ENCODE data around the gene CBFA2T2.

Gene CBFA2T2

GRCh38 chr20:33576432-33577125, 86.7 kb downstream of the CBFA2T2 start:
- no peaks in the 10 kb centered on the region for H3K27me3 ChIP-seq (ENCODE audit: insufficient read depth, low read length, poor library complexity, severe bottlenecking)
- no peak overlapping the region for H2AFZ ChIP-seq (ENCODE audit: low read length)
- H3K9me2 ChIP-seq (replicated peaks; ENCODE audit: low read depth, low read length): no peaks in the 10 kb centered on the region
- H4K20me1 ChIP-seq (ENCODE audit: insufficient read depth, low read length, poor library complexity, severe bottlenecking): no peaks in the 10 kb centered on the region
- H3K79me2 ChIP-seq (ENCODE audit: insufficient read depth, low read length): peaks cover 13% of the 10 kb centered on the region; the same call in 1 of the 2 replicates
- no peak overlapping the region for H3K4me3 ChIP-seq (ENCODE audit: low read length, poor library complexity, severe bottlenecking)
- TF ChIP-seq EZH2phosphoT487 (IDR thresholded peaks at IDR 0.05; ENCODE audit: borderline replicate concordance) (no peak), CTCF (conservative IDR thresholded peaks at IDR 0.05; ENCODE audit: low read length) (no peak; the same call in 1 of the 2 replicates)
- H3F3A ChIP-seq (ENCODE audit: low read depth): no peaks in the 10 kb centered on the region
- no peaks in the 10 kb centered on the region for H3K36me3 ChIP-seq (ENCODE audit: insufficient read depth, low read length)
- H3K4me2 ChIP-seq (ENCODE audit: low read depth, low read length, poor library complexity, severe bottlenecking): no peak overlapping the region
- no peak overlapping the region for H3K9ac ChIP-seq (ENCODE audit: low read depth, low read length, poor library complexity, severe bottlenecking)
- H3K9me3 ChIP-seq (ENCODE audit: insufficient read depth, low read depth, low read length): no peaks in the 10 kb centered on the region
- no peaks in the 10 kb centered on the region for H3K4me1 ChIP-seq (ENCODE audit: insufficient read depth, low read length, poor library complexity, severe bottlenecking)

GRCh38 chr20:33578510-33578909, 88.6 kb downstream of the CBFA2T2 start:
- no peaks in the 10 kb centered on the region for H4K20me1 ChIP-seq (ENCODE audit: insufficient read depth, low read length, poor library complexity, severe bottlenecking)
- H3F3A ChIP-seq (ENCODE audit: low read depth): no peaks in the 10 kb centered on the region
- peaks cover 10% of the 10 kb centered on the region; the same call in 1 of the 2 replicates for H3K79me2 ChIP-seq (ENCODE audit: insufficient read depth, low read length)
- no peaks in the 10 kb centered on the region for H3K27me3 ChIP-seq (ENCODE audit: insufficient read depth, low read length, poor library complexity, severe bottlenecking)
- no peaks in the 10 kb centered on the region for H3K4me1 ChIP-seq (ENCODE audit: insufficient read depth, low read length, poor library complexity, severe bottlenecking)
- H3K36me3 ChIP-seq (ENCODE audit: insufficient read depth, low read length): no peaks in the 10 kb centered on the region
- TF ChIP-seq CTCF (conservative IDR thresholded peaks at IDR 0.05; ENCODE audit: low read length) (no peak), EZH2phosphoT487 (IDR thresholded peaks at IDR 0.05; ENCODE audit: borderline replicate concordance) (no peak)
- H3K9me2 ChIP-seq (replicated peaks; ENCODE audit: low read depth, low read length): no peaks in the 10 kb centered on the region
- H2AFZ ChIP-seq (ENCODE audit: low read length): no peak overlapping the region
- H3K9ac ChIP-seq (ENCODE audit: low read depth, low read length, poor library complexity, severe bottlenecking): no peak overlapping the region
- no peaks in the 10 kb centered on the region for H3K9me3 ChIP-seq (ENCODE audit: insufficient read depth, low read depth, low read length)
- no peak overlapping the region for H3K4me3 ChIP-seq (ENCODE audit: low read length, poor library complexity, severe bottlenecking)
- H3K4me2 ChIP-seq (ENCODE audit: low read depth, low read length, poor library complexity, severe bottlenecking): no peak overlapping the region

- TF ChIP-seq EZH2phosphoT487 (IDR thresholded peaks at IDR 0.05; ENCODE audit: borderline replicate concordance) (no peak), CTCF (conservative IDR thresholded peaks at IDR 0.05; ENCODE audit: low read length) (no peak)
- Histone ChIP-seq H3K36me3 (ENCODE audit: insufficient read depth, low read length) (no peaks in the 10 kb centered on the region), H3K4me1 (ENCODE audit: insufficient read depth, low read length, poor library complexity, severe bottlenecking) (no peaks in the 10 kb centered on the region), H3K9me2 (replicated peaks; ENCODE audit: low read depth, low read length) (no peaks in the 10 kb centered on the region), H3K79me2 (ENCODE audit: insufficient read depth, low read length) (peaks cover 10% of the 10 kb centered on the region; the same call in 1 of the 2 replicates), H2AFZ (ENCODE audit: low read length) (no peak overlapping the region), H3K9me3 (ENCODE audit: insufficient read depth, low read depth, low read length) (no peaks in the 10 kb centered on the region), H3K4me3 (ENCODE audit: low read length, poor library complexity, severe bottlenecking) (no peak overlapping the region), H4K20me1 (ENCODE audit: insufficient read depth, low read length, poor library complexity, severe bottlenecking) (no peaks in the 10 kb centered on the region), H3K9ac (ENCODE audit: low read depth, low read length, poor library complexity, severe bottlenecking) (no peak overlapping the region), H3K4me2 (ENCODE audit: low read depth, low read length, poor library complexity, severe bottlenecking) (no peak overlapping the region), H3K27me3 (ENCODE audit: insufficient read depth, low read length, poor library complexity, severe bottlenecking) (no peaks in the 10 kb centered on the region), H3F3A (ENCODE audit: low read depth) (no peaks in the 10 kb centered on the region)
Observed at GRCh38 chr20:33583143-33583542, 93.2 kb downstream of the CBFA2T2 start.

Data from Loucy (cell line).